IMR-90 (cell line): ENCODE measurements around the gene HOXB2. TPM values are rescaled to one million over a fixed set of nuclear protein-coding genes. Genes with fewer than 3 reads are reported as not detected.
A peak's percentile ranks its signal among the peaks of the same experiment; 100 is the strongest.

Experiments
- ATAC-seq: fragments of 200-7000 bp; cut with Tn5 transposase; 2 replicates; pipeline ENCODE4 v1.9.1; 2020; ENCODE audit warnings: low read depth, mild to moderate bottlenecking, moderate library complexity
- BruUV-seq: library from RNA; stranded (reverse); fragments of 400-500 nt; replicated peaks from 2 replicates; lab custom pipeline; 2021; lab: Mats Ljungman, UMichigan
- CTCF ChIA-PET: fragments of 300-600 bp; formaldehyde crosslinking; extraction: SDS; loops from one replicate; lab custom pipeline; 2021; ENCODE audit warnings: antibody characterized with exemption; lab: Yijun Ruan, JAX
- POLR2A ChIA-PET: fragments of 300-600 bp; sonication (Branson Sonifier 250); formaldehyde crosslinking; loops from one replicate; lab custom pipeline; 2022; ENCODE audit warnings: antibody characterized with exemption; ENCODE audit not compliant: unreplicated experiment; lab: Charles Lee
- DNase-seq: peaks from one replicate; pipeline ENCODE4 v3.0.0; 2013
- H2AFZ ChIP-seq: replicated peaks from 2 replicates; pipeline ENCODE3; 2013; ENCODE audit warnings: low read length, mild to moderate bottlenecking; ENCODE audit not compliant: poor library complexity
- H2AK5ac ChIP-seq: 2 replicates; pipeline ENCODE4 v1.6.1; 2013; ENCODE audit warnings: low read depth, low read length, inconsistent platforms
- H2AK9ac ChIP-seq: replicated peaks from 2 replicates; pipeline ENCODE3; 2013; ENCODE audit warnings: mild to moderate bottlenecking, low read depth, low read length, moderate library complexity; ENCODE audit not compliant: poor library complexity
- H2BK120ac ChIP-seq: 2 replicates; pipeline ENCODE4 v1.6.1; 2013; ENCODE audit warnings: low read depth, low read length, inconsistent platforms
- H2BK15ac ChIP-seq: 3 replicates; pipeline ENCODE4 v1.6.1; 2013; ENCODE audit warnings: low read depth, low read length, inconsistent platforms
- H2BK20ac ChIP-seq: 2 replicates; pipeline ENCODE4 v1.6.1; 2013; ENCODE audit warnings: low read depth, mild to moderate bottlenecking, inconsistent platforms, low read length, moderate library complexity
- H2BK5ac ChIP-seq: 2 replicates; pipeline ENCODE4 v1.6.1; 2013; ENCODE audit warnings: mild to moderate bottlenecking, low read depth, low read length, inconsistent platforms; ENCODE audit not compliant: poor library complexity, severe bottlenecking
- H3K14ac ChIP-seq: replicated peaks from 2 replicates; pipeline ENCODE4 v1.6.1; 2013; ENCODE audit warnings: low read depth, low read length, inconsistent platforms
- H3K18ac ChIP-seq: 2 replicates; pipeline ENCODE4 v1.6.1; 2013; ENCODE audit warnings: low read depth, low read length, control low read depth
- H3K23ac ChIP-seq: 2 replicates; pipeline ENCODE4 v1.6.1; 2013; ENCODE audit warnings: low read depth, low read length, inconsistent platforms
- H3K27ac ChIP-seq: 2 replicates; pipeline ENCODE4 v1.5.1; 2013; ENCODE audit warnings: mild to moderate bottlenecking, control low read depth, low read length; ENCODE audit not compliant: insufficient read depth
- H3K27me3 ChIP-seq: 2 replicates; pipeline ENCODE4 v1.6.1; 2013; ENCODE audit warnings: low read length; ENCODE audit not compliant: control insufficient read depth, insufficient read depth
- H3K36me3 ChIP-seq: 2 replicates; pipeline ENCODE4 v1.6.1; 2013; ENCODE audit warnings: low read length, mixed read lengths; ENCODE audit not compliant: control insufficient read depth, insufficient read depth
- H3K4ac ChIP-seq: 2 replicates; pipeline ENCODE4 v1.6.1; 2013; ENCODE audit warnings: low read depth, low read length, inconsistent platforms
- H3K4me1 ChIP-seq: 2 replicates; pipeline ENCODE4 v1.6.1; 2013; ENCODE audit warnings: low read length, mixed read lengths; ENCODE audit not compliant: control insufficient read depth, insufficient read depth
- H3K4me2 ChIP-seq: 2 replicates; pipeline ENCODE4 v1.6.1; 2013; ENCODE audit warnings: low read depth, mild to moderate bottlenecking, control low read depth, low read length, moderate library complexity
- H3K4me3 ChIP-seq: 2 replicates; pipeline ENCODE4 v1.5.1; 2013; ENCODE audit warnings: low read depth, mild to moderate bottlenecking, control low read depth, low read length, moderate library complexity; ENCODE audit not compliant: insufficient read depth
- H3K56ac ChIP-seq: 2 replicates; pipeline ENCODE4 v1.6.1; 2013; ENCODE audit warnings: low read length, inconsistent platforms; ENCODE audit not compliant: insufficient read depth; ENCODE audit errors: extremely low read depth
- H3K79me1 ChIP-seq, 2 experiments: 2 replicates each; pipeline ENCODE4 v1.6.1; 2013; ENCODE audit warnings: low read length in 2 of 2, inconsistent platforms in 1 of 2, low read depth in 1 of 2
- H3K9ac ChIP-seq: 2 replicates; pipeline ENCODE4 v1.6.1; 2013; ENCODE audit warnings: low read depth, low read length, control low read depth
- H3K9me1 ChIP-seq: 2 replicates; pipeline ENCODE4 v1.6.1; 2013; ENCODE audit warnings: low read length, inconsistent platforms; ENCODE audit not compliant: insufficient read depth
- H3K9me3 ChIP-seq: 2 replicates; pipeline ENCODE4 v1.6.1; 2013; ENCODE audit warnings: low read length; ENCODE audit not compliant: control insufficient read depth, insufficient read depth
- H4K20me1 ChIP-seq: 2 replicates; pipeline ENCODE4 v1.6.1; 2013; ENCODE audit warnings: low read length, inconsistent platforms; ENCODE audit not compliant: insufficient read depth
- H4K5ac ChIP-seq: 2 replicates; pipeline ENCODE4 v1.6.1; 2013; ENCODE audit warnings: mild to moderate bottlenecking, low read depth, low read length, control low read depth
- H4K8ac ChIP-seq, 2 experiments: 2 replicates each; pipeline ENCODE4 v1.6.1; 2013; ENCODE audit warnings: low read depth in 2 of 2, low read length in 2 of 2, control low read depth in 1 of 2, inconsistent platforms in 1 of 2
- H4K91ac ChIP-seq: 2 replicates; pipeline ENCODE4 v1.6.1; 2013; ENCODE audit warnings: low read depth, low read length, inconsistent platforms; ENCODE audit not compliant: insufficient read depth
- BHLHE40 ChIP-seq: fragments of 150-350 bp; IDR thresholded peaks from 2 replicates; pipeline ENCODE4 v1.6.1; 2016; ENCODE audit warnings: mild to moderate bottlenecking, low read depth, low read length
- CHD1 ChIP-seq: IDR thresholded peaks from 2 replicates; pipeline ENCODE4 v1.6.1; 2012; ENCODE audit warnings: low read depth, low read length, improper control_type of control experiment
- ELK1 ChIP-seq: fragments of 150-350 bp; IDR thresholded peaks from 2 replicates; pipeline ENCODE4 v1.6.1; 2016; ENCODE audit warnings: low read depth, mild to moderate bottlenecking, low read length, moderate library complexity, borderline replicate concordance
- FOS ChIP-seq: fragments of 150-350 bp; IDR thresholded peaks from 2 replicates; pipeline ENCODE4 v1.6.1; 2016; ENCODE audit warnings: low read depth, low read length
- MAZ ChIP-seq: IDR thresholded peaks from 2 replicates; pipeline ENCODE4 v1.6.1; 2012; ENCODE audit warnings: low read depth, mild to moderate bottlenecking, low read length, improper control_type of control experiment, moderate library complexity, borderline replicate concordance
- RFX5 ChIP-seq: IDR thresholded peaks from 2 replicates; pipeline ENCODE4 v1.8.0; 2012; ENCODE audit warnings: low read depth, mild to moderate bottlenecking, low read length, moderate library complexity
- WGBS, 2 experiments: methylation state at CpG; one replicate each; pipeline versions ENCODE4 v1.1.5 to v1.1.7; 2013; ENCODE audit warnings: missing lambda C conversion rate in 2 of 2; ENCODE audit not compliant: insufficient read length in 1 of 2; ENCODE audit errors: extremely low coverage in 2 of 2; 5-methylcytosine and 5-hydroxymethylcytosine counted together
- dilution Hi-C: fragments of 300-500 bp; cut with HindIII; formaldehyde crosslinking; loops from one replicate; pipeline ENCODE4 v1.14.3; 2018; ENCODE audit warnings: low sequenced_read_pairs; ENCODE audit not compliant: unreplicated experiment
- in situ Hi-C: fragments of 300-500 bp; cut with MboI; formaldehyde crosslinking; loops from 3 replicates; pipeline ENCODE4 v1.14.3; 2019; ENCODE audit warnings: low sequenced_read_pairs, inconsistent platforms, mixed read lengths
- intact Hi-C: fragments of 100-400 bp; cut with micrococcal nuclease; formaldehyde crosslinking; loops from 2 replicates; pipeline ENCODE4 v1.10.0; 2022
- polyA plus RNA-seq, 3 experiments: library from polyadenylated mRNA; depleted of rRNA; stranded (reverse); fragments of >200 nt; gene quantifications; 2 replicates each; pipeline ENCODE4 v1.2.3, GENCODE V29; 2012; ENCODE audit warnings: low replicate concordance in 1 of 3
- total RNA-seq: library from RNA; depleted of rRNA; stranded (reverse); fragments of >200 nt; gene quantifications from 2 replicates; pipeline ENCODE4 v1.2.3, GENCODE V29; 2012
- TF ChIP-seq, protein P1 (sequence below): conservative IDR thresholded peaks from 2 replicates; pipeline ENCODE4 v1.5.1; 2012; ENCODE audit warnings: mild to moderate bottlenecking, low read depth, low read length, improper control_type of control experiment

HOXB2 gene
- total and polyA plus RNA-seq, 2 of the 4 experiments (the other 2 are of a cell fraction): 2.7 to 29.9 TPM

- Histone ChIP-seq H3K18ac (no peak overlapping the region), H3K4ac (no peak overlapping the region), H3K36me3 (no peaks in the 10 kb centered on the region), H2AFZ (peak overlapping the region; percentile 13), H4K8ac (no peak overlapping the region), H4K20me1 (no peaks in the 10 kb centered on the region), H4K91ac (no peak overlapping the region), H3K9me1 (0 out of 2 replicates have a peak, but pooled peaks cover 1% of the 10 kb centered on the region), H3K9ac (no peak overlapping the region), H2BK5ac (no peak overlapping the region), H3K27me3 (peaks cover 14% of the 10 kb centered on the region), H3K4me1 (peaks cover 11% of the 10 kb centered on the region), H2BK15ac (no peak overlapping the region), H3K4me3 (no peak overlapping the region), H3K79me1 (no peaks in the 10 kb centered on the region), H3K27ac (no peak overlapping the region), H2BK120ac (no peak overlapping the region), H3K14ac (no peak overlapping the region), H2AK9ac (no peak overlapping the region), H2AK5ac (0 out of 2 replicates have a peak overlapping the region, but pooled peaks have one; percentile 37), H2BK20ac (no peak overlapping the region), H3K23ac (no peak overlapping the region), H3K4me2 (no peak overlapping the region), H3K56ac (no peak overlapping the region), H4K5ac (no peak overlapping the region), H3K9me3 (no peaks in the 10 kb centered on the region)
- ChIA-PET POLR2A (no interaction called here), CTCF (no interaction called here)
- in situ Hi-C loops (no loop called here), intact Hi-C loops (no loop called here), dilution Hi-C loops (no loop called here)
- DNase-seq (no peak), ATAC-seq (no peak)
- no peak for TF ChIP-seq ELK1
- no peak for TF ChIP-seq MAZ
- no peak for TF ChIP-seq FOS
- TF ChIP-seq, protein P1, sequence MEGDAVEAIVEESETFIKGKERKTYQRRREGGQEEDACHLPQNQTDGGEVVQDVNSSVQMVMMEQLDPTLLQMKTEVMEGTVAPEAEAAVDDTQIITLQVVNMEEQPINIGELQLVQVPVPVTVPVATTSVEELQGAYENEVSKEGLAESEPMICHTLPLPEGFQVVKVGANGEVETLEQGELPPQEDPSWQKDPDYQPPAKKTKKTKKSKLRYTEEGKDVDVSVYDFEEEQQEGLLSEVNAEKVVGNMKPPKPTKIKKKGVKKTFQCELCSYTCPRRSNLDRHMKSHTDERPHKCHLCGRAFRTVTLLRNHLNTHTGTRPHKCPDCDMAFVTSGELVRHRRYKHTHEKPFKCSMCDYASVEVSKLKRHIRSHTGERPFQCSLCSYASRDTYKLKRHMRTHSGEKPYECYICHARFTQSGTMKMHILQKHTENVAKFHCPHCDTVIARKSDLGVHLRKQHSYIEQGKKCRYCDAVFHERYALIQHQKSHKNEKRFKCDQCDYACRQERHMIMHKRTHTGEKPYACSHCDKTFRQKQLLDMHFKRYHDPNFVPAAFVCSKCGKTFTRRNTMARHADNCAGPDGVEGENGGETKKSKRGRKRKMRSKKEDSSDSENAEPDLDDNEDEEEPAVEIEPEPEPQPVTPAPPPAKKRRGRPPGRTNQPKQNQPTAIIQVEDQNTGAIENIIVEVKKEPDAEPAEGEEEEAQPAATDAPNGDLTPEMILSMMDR: no peak
- TF ChIP-seq CHD1: no peak
- no peak for TF ChIP-seq BHLHE40
- no peak for TF ChIP-seq RFX5
- no TSS peak for BruUV-seq
- 48% methylated on average over 27 of the region's 59 CpGs; no CpG with 5 or more reads in 1 of the 2 experiments for WGBS, 2 experiments
Observed at GRCh38 chr17:48526608-48527546, 18.0 kb downstream of the HOXB2 start.
